Glutamatergic neuron (in vitro differentiated cells): ENCODE results near the gene PRKG2. TPM values are rescaled to one million over a fixed set of nuclear protein-coding genes. Genes with fewer than 3 reads are reported as not detected.

ENCODE experiments used
- DNase-seq: peaks from one replicate; pipeline ENCODE4 v3.0.0; 2022
- H3K27ac Mint-ChIP-seq: one replicate; pipeline ENCODE4 v1.8.0; 2020; ENCODE audit warnings: mild to moderate bottlenecking, mixed read lengths, inconsistent platforms; ENCODE audit not compliant: unreplicated experiment
- H3K27me3 Mint-ChIP-seq: one replicate; pipeline ENCODE4 v1.8.0; 2020; ENCODE audit warnings: mild to moderate bottlenecking, moderate library complexity, mixed read lengths, inconsistent platforms; ENCODE audit not compliant: unreplicated experiment
- H3K36me3 Mint-ChIP-seq: one replicate; pipeline ENCODE4 v1.8.0; 2020; ENCODE audit warnings: mild to moderate bottlenecking, mixed read lengths, inconsistent platforms; ENCODE audit not compliant: unreplicated experiment
- H3K4me1 Mint-ChIP-seq: one replicate; pipeline ENCODE4 v1.8.0; 2020; ENCODE audit warnings: mild to moderate bottlenecking, low read depth, mixed read lengths, inconsistent platforms; ENCODE audit not compliant: unreplicated experiment
- H3K4me3 Mint-ChIP-seq: one replicate; pipeline ENCODE4 v1.8.0; 2020; ENCODE audit warnings: mild to moderate bottlenecking, mixed read lengths, inconsistent platforms; ENCODE audit not compliant: unreplicated experiment
- H3K9me3 Mint-ChIP-seq: one replicate; pipeline ENCODE4 v1.8.0; 2020; ENCODE audit warnings: mild to moderate bottlenecking, moderate library complexity, mixed read lengths, inconsistent platforms; ENCODE audit not compliant: unreplicated experiment
- total RNA-seq: library from RNA; stranded (reverse); fragmentation: NEBNext Ultra II Directional; extraction: Animal tissue kit (Norgen Biotek cat#: 25700); gene quantifications from one replicate; pipeline ENCODE4 v1.2.1, GENCODE V29; 2021; ENCODE audit not compliant: unreplicated experiment
- TF ChIP-seq, protein P1 (sequence below): fragments of 200-600 bp; sonication (generic); IDR thresholded peaks from one replicate; pipeline ENCODE4 v1.5.0; 2021; ENCODE audit not compliant: partially characterized antibody, unreplicated experiment

PRKG2 gene
- total RNA-seq, 1 donor from 2014 or later: 29.7 TPM

DNA sequence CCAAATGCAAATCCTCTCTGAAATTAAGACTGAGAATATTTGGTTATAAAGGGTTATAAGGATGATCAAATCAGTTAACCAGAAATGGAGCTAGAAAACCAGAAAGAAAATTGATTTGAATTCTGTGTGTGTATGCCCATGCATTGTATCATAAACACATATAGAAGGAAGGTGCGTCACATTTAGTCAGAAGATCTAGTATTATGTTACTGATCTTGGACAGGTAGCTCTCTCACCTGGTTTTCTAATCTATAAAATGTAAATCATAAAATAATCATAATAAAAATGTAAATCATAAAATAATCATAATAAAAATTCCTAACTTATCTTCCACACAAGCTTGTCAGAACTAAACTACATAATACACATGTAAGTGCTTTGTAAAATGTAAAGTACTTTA lies 105.7 kb downstream of the PRKG2 start:
- no peak for DNase-seq
- H3K4me1 Mint-ChIP-seq: no peaks in the 10 kb centered on the region
- H3K27ac Mint-ChIP-seq: no peak overlapping the region
- no peaks in the 10 kb centered on the region for H3K27me3 Mint-ChIP-seq
- TF ChIP-seq, protein P1, sequence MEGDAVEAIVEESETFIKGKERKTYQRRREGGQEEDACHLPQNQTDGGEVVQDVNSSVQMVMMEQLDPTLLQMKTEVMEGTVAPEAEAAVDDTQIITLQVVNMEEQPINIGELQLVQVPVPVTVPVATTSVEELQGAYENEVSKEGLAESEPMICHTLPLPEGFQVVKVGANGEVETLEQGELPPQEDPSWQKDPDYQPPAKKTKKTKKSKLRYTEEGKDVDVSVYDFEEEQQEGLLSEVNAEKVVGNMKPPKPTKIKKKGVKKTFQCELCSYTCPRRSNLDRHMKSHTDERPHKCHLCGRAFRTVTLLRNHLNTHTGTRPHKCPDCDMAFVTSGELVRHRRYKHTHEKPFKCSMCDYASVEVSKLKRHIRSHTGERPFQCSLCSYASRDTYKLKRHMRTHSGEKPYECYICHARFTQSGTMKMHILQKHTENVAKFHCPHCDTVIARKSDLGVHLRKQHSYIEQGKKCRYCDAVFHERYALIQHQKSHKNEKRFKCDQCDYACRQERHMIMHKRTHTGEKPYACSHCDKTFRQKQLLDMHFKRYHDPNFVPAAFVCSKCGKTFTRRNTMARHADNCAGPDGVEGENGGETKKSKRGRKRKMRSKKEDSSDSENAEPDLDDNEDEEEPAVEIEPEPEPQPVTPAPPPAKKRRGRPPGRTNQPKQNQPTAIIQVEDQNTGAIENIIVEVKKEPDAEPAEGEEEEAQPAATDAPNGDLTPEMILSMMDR: no peak
- H3K36me3 Mint-ChIP-seq: peaks cover 5% of the 10 kb centered on the region
- H3K9me3 Mint-ChIP-seq: no peaks in the 10 kb centered on the region
- H3K4me3 Mint-ChIP-seq: no peak overlapping the region

DNA sequence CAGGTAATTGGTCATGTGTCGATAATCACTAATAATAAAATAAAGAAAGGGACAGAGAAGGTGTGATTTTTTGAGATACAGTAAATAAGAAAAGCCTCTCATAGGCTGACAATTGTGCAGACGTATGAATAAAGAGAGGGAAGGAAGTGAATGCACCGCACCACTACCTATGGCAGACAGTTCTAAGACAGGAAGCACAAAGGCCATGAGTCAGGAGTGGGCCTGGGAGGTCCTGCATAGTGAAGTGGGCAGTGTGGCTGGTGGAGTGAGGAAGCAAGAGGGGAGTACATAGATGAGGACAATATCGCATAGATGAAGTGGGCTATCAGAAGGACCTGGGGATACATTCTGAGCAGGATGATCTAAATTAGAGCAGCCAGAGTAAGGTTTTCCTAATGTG lies 108.9 kb downstream of the PRKG2 start:
- Mint-ChIP-seq H3K27me3 (no peaks in the 10 kb centered on the region), H3K4me3 (peak overlapping the region; percentile 12), H3K4me1 (no peaks in the 10 kb centered on the region), H3K9me3 (no peaks in the 10 kb centered on the region), H3K36me3 (peaks cover 5% of the 10 kb centered on the region), H3K27ac (no peak overlapping the region)
- no peak for DNase-seq
- TF ChIP-seq, protein P1: no peak

DNA sequence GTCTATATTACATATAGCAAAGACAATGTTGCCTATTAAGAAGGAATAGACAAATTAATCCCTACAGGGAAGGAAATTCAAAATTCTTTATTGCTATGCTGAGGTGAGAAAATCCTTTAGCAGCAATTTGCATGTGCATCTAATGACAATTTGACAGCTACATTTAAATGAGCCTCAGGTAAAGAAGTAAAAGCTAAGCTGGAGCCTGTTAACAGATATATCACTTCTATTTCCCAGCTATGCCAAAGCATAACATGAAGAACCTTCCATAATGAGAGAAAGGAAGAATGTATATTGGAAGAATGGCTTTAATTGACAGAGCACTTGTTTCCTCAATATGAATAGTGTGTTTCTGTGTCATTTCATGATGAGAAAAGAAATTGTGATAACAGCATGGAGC lies 112.9 kb downstream of the PRKG2 start:
- H3K27ac Mint-ChIP-seq: no peak overlapping the region
- H3K27me3 Mint-ChIP-seq: no peaks in the 10 kb centered on the region
- TF ChIP-seq, protein P1: no peak
- H3K9me3 Mint-ChIP-seq: peaks cover 2% of the 10 kb centered on the region
- H3K4me1 Mint-ChIP-seq: no peaks in the 10 kb centered on the region
- H3K36me3 Mint-ChIP-seq: peaks cover 11% of the 10 kb centered on the region
- DNase-seq: no peak
- H3K4me3 Mint-ChIP-seq: no peak overlapping the region

DNA sequence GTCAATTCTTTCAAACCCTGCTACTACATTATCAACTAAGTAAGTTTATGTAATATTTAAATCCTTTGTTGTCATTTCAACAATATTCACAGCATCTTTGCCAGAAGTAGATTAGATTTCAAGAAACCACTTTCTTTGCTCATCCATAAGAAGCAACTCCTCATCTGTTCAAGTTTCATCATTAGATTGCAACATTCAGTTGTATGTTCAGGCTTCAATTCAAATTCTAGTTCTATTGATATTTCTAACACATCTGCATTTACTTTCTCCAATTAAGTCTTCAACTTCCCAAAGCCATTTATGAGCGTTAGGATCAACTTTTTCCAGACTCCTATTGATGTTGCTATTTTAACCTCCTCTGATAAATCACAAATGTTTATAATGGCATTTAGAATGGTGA lies 118.5 kb downstream of the PRKG2 start:
- Mint-ChIP-seq H3K9me3 (peaks cover 2% of the 10 kb centered on the region), H3K36me3 (peaks cover 14% of the 10 kb centered on the region), H3K27ac (no peak overlapping the region), H3K4me1 (no peaks in the 10 kb centered on the region), H3K4me3 (no peak overlapping the region), H3K27me3 (no peaks in the 10 kb centered on the region)
- TF ChIP-seq, protein P1: no peak
- DNase-seq: no peak

- Mint-ChIP-seq H3K4me3 (no peak overlapping the region), H3K36me3 (peaks cover 14% of the 10 kb centered on the region), H3K27ac (no peak overlapping the region), H3K4me1 (no peaks in the 10 kb centered on the region), H3K27me3 (no peaks in the 10 kb centered on the region), H3K9me3 (peaks cover 2% of the 10 kb centered on the region)
- TF ChIP-seq, protein P1: no peak
- no peak for DNase-seq
These were observed 119.6 kb downstream of the PRKG2 start for GRCh38 chr4:81095389-81095788.
